Subcutaneous abdominal adipose tissue (tissue), 5 donors: ENCODE measurements around the gene HMGXB3.

Source experiments
- H3K27ac ChIP-seq: one replicate; pipeline ENCODE4 v1.7.0; 2013; ENCODE audit warnings: low read depth, mild to moderate bottlenecking, inconsistent platforms, low read length, moderate library complexity
- H3K27me3 ChIP-seq, 5 donors: one replicate each; pipeline ENCODE4 v1.7.0; 2013; ENCODE audit warnings: low read length in 5 of 5, inconsistent platforms in 1 of 5; ENCODE audit not compliant: control insufficient read depth in 5 of 5, insufficient read depth in 4 of 5
- H3K36me3 ChIP-seq, 5 donors: one replicate each; pipeline ENCODE4 v1.7.0; 2013; ENCODE audit warnings: low read length in 5 of 5; ENCODE audit not compliant: control insufficient read depth in 5 of 5, insufficient read depth in 5 of 5
- H3K4me1 ChIP-seq, 5 donors: one replicate each; pipeline ENCODE4 v1.7.0; 2013; ENCODE audit warnings: low read length in 5 of 5, mild to moderate bottlenecking in 3 of 5, moderate library complexity in 1 of 5; ENCODE audit not compliant: control insufficient read depth in 5 of 5, insufficient read depth in 5 of 5
- H3K4me3 ChIP-seq, 5 donors: one replicate each; pipeline ENCODE4 v1.7.0; 2013; ENCODE audit warnings: low read length in 5 of 5, low read depth in 1 of 5
- H3K9ac ChIP-seq, 5 donors: one replicate each; pipeline ENCODE4 v1.7.0; 2013; ENCODE audit warnings: low read length in 5 of 5, mild to moderate bottlenecking in 4 of 5, moderate library complexity in 3 of 5
- H3K9me3 ChIP-seq, 5 donors: one replicate each; pipeline ENCODE4 v1.7.0; 2013; ENCODE audit warnings: low read length in 5 of 5; ENCODE audit not compliant: control insufficient read depth in 5 of 5
- donor health status: healthy.
- donor health status: healthy.
- donor health status: healthy.
- donor health status: healthy.
- donor health status: healthy.

Gene HMGXB3

DNA sequence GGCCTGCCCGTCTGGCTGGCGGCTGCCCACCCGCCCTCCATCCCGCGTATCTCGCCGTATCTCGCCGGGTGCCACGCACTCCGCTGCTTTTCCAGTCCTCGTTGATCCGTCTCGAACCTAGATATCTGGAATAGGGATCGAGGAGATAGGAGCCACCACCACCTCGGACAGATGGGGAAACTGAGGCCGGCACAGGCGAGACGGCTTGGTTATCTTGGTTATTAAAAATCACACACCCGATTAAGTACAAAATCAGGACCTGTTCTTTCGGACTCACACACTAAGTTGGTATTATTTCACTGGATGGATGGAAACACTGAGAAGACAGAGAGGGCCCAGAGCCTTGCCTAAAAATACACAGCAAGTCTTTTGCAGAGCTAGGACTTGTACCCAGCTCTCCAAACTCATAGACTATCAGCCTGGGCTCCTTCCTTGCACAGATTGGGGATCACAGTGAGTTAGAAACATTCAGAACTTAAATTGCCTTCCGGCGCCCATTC is 39.3 kb upstream of the HMGXB3 start:
- no peaks in the 10 kb centered on the region for H3K36me3 ChIP-seq
- H3K9ac ChIP-seq = peak overlapping the region in 4 of 5 donors; percentile 80 to 93 (median 84)
- H3K4me1 ChIP-seq = peaks cover 3 to 20% (median 16%) of the 10 kb centered on the region in 5 donors
- no peaks in the 10 kb centered on the region for H3K9me3 ChIP-seq
- H3K27ac ChIP-seq = peak overlapping the region; percentile 88
- no peaks in the 10 kb centered on the region for H3K27me3 ChIP-seq
- H3K4me3 ChIP-seq = peak overlapping the region; percentile 70 to 84 (median 79)

DNA sequence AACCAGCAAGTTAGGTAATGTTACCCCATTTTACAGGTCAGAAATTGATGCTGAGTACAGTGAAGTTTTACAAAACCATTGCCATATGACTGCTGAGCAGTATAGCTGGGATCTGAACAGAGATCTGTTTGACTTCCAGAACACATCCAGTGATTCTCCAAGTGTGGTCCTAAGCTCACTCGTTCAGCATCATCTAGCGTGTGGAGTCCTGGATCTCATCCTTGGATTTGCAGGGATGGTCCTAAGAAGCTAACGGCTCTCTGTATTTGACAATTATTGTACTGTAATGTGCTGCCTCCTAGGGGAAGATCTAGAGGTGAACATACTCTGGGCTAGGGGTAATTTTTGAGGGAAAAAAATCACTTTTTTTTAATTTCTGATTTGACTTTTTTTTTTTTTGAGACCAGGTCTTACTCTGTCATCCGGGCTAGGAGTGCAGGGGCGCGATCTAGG is 38.6 kb upstream of the HMGXB3 start:
- Histone ChIP-seq H3K4me3 (peak overlapping the region in 1 of 5 donors; percentile 10), H3K27ac (peak overlapping the region; percentile 88), H3K27me3 (no peaks in the 10 kb centered on the region), H3K9ac (no peak overlapping the region), H3K9me3 (no peaks in the 10 kb centered on the region), H3K4me1 (peaks cover 3 to 20% (median 16%) of the 10 kb centered on the region in 5 donors), H3K36me3 (no peaks in the 10 kb centered on the region)

- Histone ChIP-seq H3K9me3 (no peaks in the 10 kb centered on the region), H3K4me3 (no peak overlapping the region), H3K4me1 (peaks cover 3 to 20% (median 16%) of the 10 kb centered on the region in 5 donors), H3K27me3 (no peaks in the 10 kb centered on the region), H3K36me3 (no peaks in the 10 kb centered on the region), H3K9ac (no peak overlapping the region), H3K27ac (no peak overlapping the region)
Measured at GRCh38 chr5:149962601-149963300, 37.8 kb upstream of the HMGXB3 start.

DNA sequence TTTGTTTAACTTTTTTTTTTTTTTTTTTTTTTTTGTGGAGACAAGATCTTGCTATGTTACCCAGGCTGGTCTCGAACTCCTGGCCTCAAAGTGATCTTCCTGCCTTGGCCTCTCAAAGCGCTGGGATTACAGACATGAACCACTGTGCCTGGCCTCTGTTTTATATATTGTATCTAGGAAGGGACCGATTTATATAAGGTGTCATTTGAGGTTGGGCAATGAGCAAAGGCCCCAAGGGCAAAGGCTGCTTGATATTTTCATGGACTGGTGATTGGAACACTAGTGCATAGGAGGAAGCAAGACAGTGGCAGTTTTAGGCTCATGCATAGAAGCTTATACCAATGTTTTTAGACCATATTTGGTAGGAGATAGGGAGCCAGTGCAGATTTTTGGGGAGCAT is 36.8 kb upstream of the HMGXB3 start:
- Histone ChIP-seq H3K4me3 (no peak overlapping the region), H3K9me3 (no peaks in the 10 kb centered on the region), H3K27ac (no peak overlapping the region), H3K36me3 (no peaks in the 10 kb centered on the region), H3K9ac (no peak overlapping the region), H3K27me3 (no peaks in the 10 kb centered on the region), H3K4me1 (peaks cover 3 to 20% (median 16%) of the 10 kb centered on the region in 5 donors)

DNA sequence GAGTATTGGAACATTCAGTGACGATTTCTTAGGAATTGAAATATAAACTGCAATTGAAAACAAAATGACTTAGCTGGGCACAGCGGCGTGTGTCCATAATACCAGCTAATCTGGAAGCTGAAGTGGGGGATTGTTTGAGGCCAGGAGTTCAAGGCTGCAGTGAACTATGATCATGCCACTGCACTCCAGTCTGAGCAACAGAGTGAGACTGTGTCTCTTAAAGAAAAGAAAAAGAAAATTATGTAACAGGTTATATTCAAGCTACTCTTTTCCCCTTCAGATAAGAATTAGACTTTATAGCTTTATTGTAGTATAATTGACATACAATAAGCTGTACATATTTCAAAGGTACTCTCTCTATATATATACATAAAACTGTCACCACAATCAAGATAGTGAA is 33.6 kb upstream of the HMGXB3 start:
- no peak overlapping the region for H3K9ac ChIP-seq
- H3K36me3 ChIP-seq = peaks cover 0 to under 1% (median 0%) of the 10 kb centered on the region in 5 donors
- H3K27ac ChIP-seq = no peak overlapping the region
- H3K4me3 ChIP-seq = no peak overlapping the region
- H3K4me1 ChIP-seq = no peaks in the 10 kb centered on the region
- H3K27me3 ChIP-seq = no peaks in the 10 kb centered on the region
- H3K9me3 ChIP-seq = no peaks in the 10 kb centered on the region

GRCh38 chr5:149969181-149969930 is 31.2 kb upstream of the HMGXB3 start:
- H3K4me1 ChIP-seq = no peaks in the 10 kb centered on the region
- H3K9ac ChIP-seq = no peak overlapping the region
- H3K9me3 ChIP-seq = no peaks in the 10 kb centered on the region
- H3K27ac ChIP-seq = no peak overlapping the region
- H3K36me3 ChIP-seq = peaks cover 0 to 4% (median 0%) of the 10 kb centered on the region in 5 donors
- H3K27me3 ChIP-seq = no peaks in the 10 kb centered on the region
- H3K4me3 ChIP-seq = no peak overlapping the region

GRCh38 chr5:149975409-149975808 is 25.1 kb upstream of the HMGXB3 start:
- no peaks in the 10 kb centered on the region for H3K27me3 ChIP-seq
- no peak overlapping the region for H3K27ac ChIP-seq

DNA sequence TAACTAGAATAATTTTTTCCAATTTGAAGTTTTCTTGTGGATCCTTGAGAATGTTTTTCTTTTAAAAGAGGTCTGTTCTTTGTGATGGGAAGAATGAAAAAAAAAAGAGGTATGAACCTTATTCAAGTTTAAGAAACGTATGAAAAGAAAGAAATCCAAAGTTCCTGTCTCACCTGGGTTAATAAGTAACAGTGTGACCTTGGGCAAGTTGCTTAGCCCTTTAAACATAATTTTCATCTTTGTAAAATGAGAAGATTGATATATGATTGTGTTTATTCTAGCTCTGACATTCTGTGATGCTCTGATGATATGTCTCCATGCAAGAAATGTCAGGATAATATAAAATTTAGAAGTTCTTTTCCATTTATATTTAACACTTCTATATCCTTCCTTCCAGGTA is 20.6 kb upstream of the HMGXB3 start:
- Histone ChIP-seq H3K27me3 (no peaks in the 10 kb centered on the region), H3K36me3 (peaks cover 24 to 39% (median 31%) of the 10 kb centered on the region in 5 donors), H3K27ac (no peak overlapping the region), H3K9ac (no peak overlapping the region), H3K4me3 (no peak overlapping the region), H3K4me1 (peaks cover 0 to 10% (median 0%) of the 10 kb centered on the region in 5 donors), H3K9me3 (no peaks in the 10 kb centered on the region)

More at GRCh38 chr5:149975409-149975808, 25.1 kb upstream of the HMGXB3 start:
- Histone ChIP-seq H3K4me3 (no peak overlapping the region), H3K9ac (no peak overlapping the region), H3K4me1 (peaks cover 0 to 10% (median 0%) of the 10 kb centered on the region in 5 donors), H3K36me3 (peaks cover 12 to 19% (median 15%) of the 10 kb centered on the region in 5 donors), H3K9me3 (no peaks in the 10 kb centered on the region)

- Histone ChIP-seq H3K9me3 (no peaks in the 10 kb centered on the region), H3K9ac (no peak overlapping the region), H3K4me1 (peaks cover 0 to 10% (median 0%) of the 10 kb centered on the region in 5 donors), H3K36me3 (peaks cover 24 to 39% (median 31%) of the 10 kb centered on the region in 5 donors), H3K4me3 (no peak overlapping the region), H3K27ac (no peak overlapping the region), H3K27me3 (no peaks in the 10 kb centered on the region)
Measured at GRCh38 chr5:149981206-149981605, 19.3 kb upstream of the HMGXB3 start.

DNA sequence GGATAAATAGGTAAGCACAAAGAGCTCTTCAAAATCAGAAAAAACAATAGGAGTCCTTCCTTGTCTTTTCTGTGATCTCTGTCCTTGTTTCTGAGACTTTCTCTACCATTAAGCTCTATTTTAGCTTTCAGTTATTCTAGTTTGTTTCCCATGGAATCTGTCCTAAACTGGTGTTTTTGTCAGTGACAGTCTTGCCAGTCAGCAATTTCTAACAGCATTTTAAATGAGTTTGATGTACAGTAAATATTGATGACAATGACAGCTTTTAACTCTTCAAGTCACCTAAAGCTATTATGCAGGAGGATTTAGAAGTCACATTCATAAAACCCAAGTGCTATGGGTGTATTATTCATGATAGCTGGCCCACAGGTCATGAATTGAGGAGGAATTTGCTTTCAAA is 18.0 kb upstream of the HMGXB3 start:
- Histone ChIP-seq H3K36me3 (peaks cover 24 to 39% (median 31%) of the 10 kb centered on the region in 5 donors), H3K27ac (no peak overlapping the region), H3K4me3 (no peak overlapping the region), H3K27me3 (no peaks in the 10 kb centered on the region), H3K4me1 (peaks cover 0 to 7% (median 0%) of the 10 kb centered on the region in 5 donors), H3K9me3 (no peaks in the 10 kb centered on the region), H3K9ac (no peak overlapping the region)
